ENCODE data around the gene MGARP. TPM values are rescaled to one million over a fixed set of nuclear protein-coding genes. Genes with fewer than 3 reads are reported as not detected.

Gene MGARP
- total and polyA plus RNA-seq, 9 of the 15 experiments (the other 6 are each of a cell fraction or from before 2014, with no cell fraction given), result 0.11 to 0.45 (median 0.23) TPM; not detected in 4

- TF ChIP-seq TSHZ1 (CRISPR knock-in tag; IDR thresholded peaks at IDR 0.05), result no peak
- peak; percentile 96 for TF ChIP-seq TAF1 (IDR thresholded peaks at IDR 0.05; ENCODE audit: control insufficient read depth, extremely low read depth, insufficient read depth, low read length, severe bottlenecking)
- no peak for TF ChIP-seq ESRRB (CRISPR knock-in tag; IDR thresholded peaks at IDR 0.05; ENCODE audit: borderline replicate concordance)
- 0 out of 4 replicates have a peak, but pooled peaks of 1 of the 2 experiments have one; percentile 33 for TF ChIP-seq ETV6 (IDR thresholded peaks at IDR 0.05; ENCODE audit: borderline replicate concordance in 1 of 2, low read depth in 2 of 2, low read length in 1 of 2)
- TF ChIP-seq ETV6 (CRISPR knock-in tag; IDR thresholded peaks at IDR 0.05; ENCODE audit: borderline replicate concordance), result no peak
- no peak for TF ChIP-seq ZFP91 (CRISPR knock-in tag; IDR thresholded peaks at IDR 0.05)
- no peak for TF ChIP-seq ZNF717 (CRISPR knock-in tag; IDR thresholded peaks at IDR 0.05)
- TF ChIP-seq, protein P1, sequence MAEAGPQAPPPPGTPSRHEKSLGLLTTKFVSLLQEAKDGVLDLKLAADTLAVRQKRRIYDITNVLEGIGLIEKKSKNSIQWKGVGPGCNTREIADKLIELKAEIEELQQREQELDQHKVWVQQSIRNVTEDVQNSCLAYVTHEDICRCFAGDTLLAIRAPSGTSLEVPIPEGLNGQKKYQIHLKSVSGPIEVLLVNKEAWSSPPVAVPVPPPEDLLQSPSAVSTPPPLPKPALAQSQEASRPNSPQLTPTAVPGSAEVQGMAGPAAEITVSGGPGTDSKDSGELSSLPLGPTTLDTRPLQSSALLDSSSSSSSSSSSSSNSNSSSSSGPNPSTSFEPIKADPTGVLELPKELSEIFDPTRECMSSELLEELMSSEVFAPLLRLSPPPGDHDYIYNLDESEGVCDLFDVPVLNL (CRISPR knock-in tag; IDR thresholded peaks at IDR 0.05; ENCODE audit: low read depth), result no peak
- no peak for TF ChIP-seq FOSL1 (tag; conservative IDR thresholded peaks at IDR 0.05)
- TF ChIP-seq, protein P2, sequence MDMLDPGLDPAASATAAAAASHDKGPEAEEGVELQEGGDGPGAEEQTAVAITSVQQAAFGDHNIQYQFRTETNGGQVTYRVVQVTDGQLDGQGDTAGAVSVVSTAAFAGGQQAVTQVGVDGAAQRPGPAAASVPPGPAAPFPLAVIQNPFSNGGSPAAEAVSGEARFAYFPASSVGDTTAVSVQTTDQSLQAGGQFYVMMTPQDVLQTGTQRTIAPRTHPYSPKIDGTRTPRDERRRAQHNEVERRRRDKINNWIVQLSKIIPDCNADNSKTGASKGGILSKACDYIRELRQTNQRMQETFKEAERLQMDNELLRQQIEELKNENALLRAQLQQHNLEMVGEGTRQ (CRISPR knock-in tag; IDR thresholded peaks at IDR 0.05), result no peak
- TF ChIP-seq NR1H2 (CRISPR knock-in tag; IDR thresholded peaks at IDR 0.05), result peak; percentile 61; the same call in 1 of the 2 replicates
- TF ChIP-seq KLF1 (tag; IDR thresholded peaks at IDR 0.05), result peak; percentile 86
- no peak for TF ChIP-seq ZKSCAN3 (CRISPR knock-in tag; IDR thresholded peaks at IDR 0.05)
- TF ChIP-seq RNF2 (IDR thresholded peaks at IDR 0.05), result peak; percentile 48; the same call in 1 of the 2 replicates
- TF ChIP-seq, protein P3, sequence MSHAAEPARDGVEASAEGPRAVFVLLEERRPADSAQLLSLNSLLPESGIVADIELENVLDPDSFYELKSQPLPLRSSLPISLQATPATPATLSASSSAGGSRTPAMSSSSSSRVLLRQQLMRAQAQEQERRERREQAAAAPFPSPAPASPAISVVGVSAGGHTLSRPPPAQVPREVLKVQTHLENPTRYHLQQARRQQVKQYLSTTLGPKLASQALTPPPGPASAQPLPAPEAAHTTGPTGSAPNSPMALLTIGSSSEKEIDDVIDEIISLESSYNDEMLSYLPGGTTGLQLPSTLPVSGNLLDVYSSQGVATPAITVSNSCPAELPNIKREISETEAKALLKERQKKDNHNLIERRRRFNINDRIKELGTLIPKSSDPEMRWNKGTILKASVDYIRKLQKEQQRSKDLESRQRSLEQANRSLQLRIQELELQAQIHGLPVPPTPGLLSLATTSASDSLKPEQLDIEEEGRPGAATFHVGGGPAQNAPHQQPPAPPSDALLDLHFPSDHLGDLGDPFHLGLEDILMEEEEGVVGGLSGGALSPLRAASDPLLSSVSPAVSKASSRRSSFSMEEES (CRISPR knock-in tag; IDR thresholded peaks at IDR 0.05), result no peak
- 0 out of 2 replicates have a peak, but pooled peaks have one; percentile 58 for TF ChIP-seq SMAD3 (CRISPR knock-in tag; conservative IDR thresholded peaks at IDR 0.05)
- peak; percentile 71; the same call in 1 of the 2 replicates for TF ChIP-seq ZNF583 (CRISPR knock-in tag; IDR thresholded peaks at IDR 0.05)
- TF ChIP-seq MTA2 (IDR thresholded peaks at IDR 0.05; ENCODE audit: low read depth), result no peak
- TF ChIP-seq EZH2 (IDR thresholded peaks at IDR 0.05; ENCODE audit: borderline replicate concordance, low read depth, low read length), result no peak
Observed at GRCh38 chr4:139295206-139295941, 15.3 kb upstream of the MGARP start (continued).

All from K562 (cell line).